MCF 10A (cell line): ENCODE data around the gene ZNF445. TPM values are rescaled to one million over a fixed set of nuclear protein-coding genes. Genes with fewer than 3 reads are reported as not detected.
"Not testable (repeated sequence)": the region's sequence is repeated elsewhere in the genome, so short reads cannot be mapped to it uniquely, and the experiment has no call there.

Experiments used
- BruUV-seq: library from RNA; stranded (reverse); fragments of 400-500 nt; replicated peaks from 2 replicates; lab custom pipeline; 2021; lab: Mats Ljungman, UMichigan
- CTCF ChIA-PET: fragments of 300-600 bp; sonication (Branson Sonifier 250); formaldehyde crosslinking; extraction: SDS; loops from one replicate; lab custom pipeline; 2021; ENCODE audit warnings: antibody characterized with exemption, inconsistent platforms; lab: Yijun Ruan, JAX
- POLR2A ChIA-PET: fragments of 300-600, 350-650 bp; sonication (Branson Sonifier 250); formaldehyde crosslinking; extraction: SDS; loops from one replicate; lab custom pipeline; 2020; ENCODE audit warnings: antibody characterized with exemption, inconsistent platforms; lab: Yijun Ruan, JAX
- DNase-seq: peaks from one replicate; pipeline ENCODE4 v3.0.0-alpha.2; 2018; ENCODE audit not compliant: unreplicated experiment
- H3K27ac Mint-ChIP-seq: one replicate; pipeline ENCODE4 v1.8.0; 2022; ENCODE audit warnings: mild to moderate bottlenecking, low read depth, mixed read lengths; ENCODE audit not compliant: unreplicated experiment
- H3K27me3 Mint-ChIP-seq: one replicate; pipeline ENCODE4 v1.8.0; 2022; ENCODE audit warnings: mixed read lengths; ENCODE audit not compliant: insufficient read depth, unreplicated experiment
- H3K36me3 Mint-ChIP-seq: one replicate; pipeline ENCODE4 v1.8.0; 2022; ENCODE audit warnings: mild to moderate bottlenecking, moderate library complexity, mixed read lengths; ENCODE audit not compliant: insufficient read depth, unreplicated experiment
- H3K4me1 Mint-ChIP-seq: one replicate; pipeline ENCODE4 v1.8.0; 2022; ENCODE audit warnings: mixed read lengths; ENCODE audit not compliant: insufficient read depth, unreplicated experiment
- H3K4me3 Mint-ChIP-seq: one replicate; pipeline ENCODE4 v1.8.0; 2022; ENCODE audit warnings: mild to moderate bottlenecking, moderate library complexity, mixed read lengths; ENCODE audit not compliant: unreplicated experiment
- H3K9me3 Mint-ChIP-seq: one replicate; pipeline ENCODE4 v1.8.0; 2022; ENCODE audit warnings: mixed read lengths; ENCODE audit not compliant: unreplicated experiment
- CTCF ChIP-seq: fragments of 200-600 bp; IDR thresholded peaks from one replicate; pipeline ENCODE4 v1.8.0; 2022; ENCODE audit warnings: antibody characterized with exemption, mild to moderate bottlenecking; ENCODE audit not compliant: unreplicated experiment
- intact Hi-C: fragments of 100-400 bp; cut with micrococcal nuclease; formaldehyde crosslinking; loops from 2 replicates; pipeline ENCODE4 v1.14.1; 2022
- total RNA-seq: library from RNA; stranded (reverse); gene quantifications from 2 replicates; pipeline ENCODE4 v1.2.3, GENCODE V29; 2022

The ZNF445 gene
- total RNA-seq, 1 experiment from 2014 or later = 11.0 TPM

DNA sequence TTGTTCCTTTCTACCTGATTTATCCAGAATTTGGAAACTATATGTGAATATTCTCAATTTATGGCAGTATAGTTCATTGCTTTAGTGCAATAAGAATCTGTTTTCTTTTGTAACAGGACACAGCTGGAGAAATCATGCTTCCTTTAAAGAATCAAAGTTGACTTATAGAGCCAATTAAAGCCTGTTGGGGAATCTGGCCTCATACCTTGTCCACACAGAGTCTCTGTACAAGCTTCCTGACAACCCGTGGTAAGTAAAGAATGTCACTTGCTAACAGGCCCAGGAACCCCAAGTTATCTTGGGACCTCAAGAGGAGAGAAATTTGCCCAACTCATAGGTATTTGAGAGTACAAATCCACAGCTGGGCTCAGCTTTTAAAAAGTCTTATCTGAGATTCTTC is 10.2 kb downstream of the ZNF445 start:
- no peak for TF ChIP-seq CTCF
- peaks cover 35% of the 10 kb centered on the region for H3K36me3 Mint-ChIP-seq
- H3K9me3 Mint-ChIP-seq = no peaks in the 10 kb centered on the region
- H3K4me1 Mint-ChIP-seq = peaks cover 23% of the 10 kb centered on the region
- POLR2A ChIA-PET = interaction anchor here (0.6 to 2.5 kb wide), 4 partner anchors 10 to 44 kb away, joined by 3 to 9 read pairs (median 3); partner anchors contain the start of gene ZNF445
- no peak for DNase-seq
- no TSS peak for BruUV-seq
- CTCF ChIA-PET = no interaction called here
- H3K27ac Mint-ChIP-seq = no peak overlapping the region
- intact Hi-C loops = no loop called here
- no peaks in the 10 kb centered on the region for H3K27me3 Mint-ChIP-seq
- H3K4me3 Mint-ChIP-seq = no peak overlapping the region

- H3K27me3 Mint-ChIP-seq, H3K4me1 Mint-ChIP-seq, H3K4me3 Mint-ChIP-seq, POLR2A ChIA-PET, intact Hi-C loops, H3K27ac Mint-ChIP-seq, DNase-seq, BruUV-seq: not testable (repeated sequence)
- Mint-ChIP-seq H3K36me3 (peaks cover 29% of the 10 kb centered on the region), H3K9me3 (peaks cover 10% of the 10 kb centered on the region)
- CTCF ChIA-PET = interaction anchor here (0.6 kb wide), 3 partner anchors 42 to 242 kb away, joined by 3 read pairs; no protein-coding TSS in a partner anchor
These were observed 12.6 kb downstream of the ZNF445 start for GRCh38 chr3:44464920-44465319.

DNA sequence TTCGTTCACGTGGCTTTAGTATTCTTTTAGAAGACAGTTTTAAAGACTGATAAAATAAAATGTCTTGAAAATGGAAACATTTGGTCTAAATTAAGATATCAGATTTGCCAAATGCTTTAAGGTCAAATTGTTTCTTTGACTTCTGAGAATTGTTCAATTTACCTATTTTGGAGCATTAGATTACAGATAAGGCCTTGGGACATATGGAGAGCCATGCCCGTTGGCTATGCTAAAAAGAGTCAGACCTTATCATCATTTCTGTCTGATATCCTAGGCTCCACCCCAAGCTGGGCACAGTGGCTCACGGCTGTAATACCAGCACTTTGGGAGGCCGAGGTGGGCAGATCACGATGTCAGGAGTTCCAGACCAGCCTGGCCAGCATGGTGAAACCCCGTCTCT is 13.0 kb downstream of the ZNF445 start:
- no peak for TF ChIP-seq CTCF
- no peak for DNase-seq
- BruUV-seq = no TSS peak
- H3K27ac Mint-ChIP-seq = no peak overlapping the region
- H3K9me3 Mint-ChIP-seq = peaks cover 10% of the 10 kb centered on the region
- intact Hi-C loops = no loop called here
- POLR2A ChIA-PET = no interaction called here
- peaks cover 29% of the 10 kb centered on the region for H3K36me3 Mint-ChIP-seq
- H3K4me1 Mint-ChIP-seq = peaks cover 10% of the 10 kb centered on the region
- H3K27me3 Mint-ChIP-seq = no peaks in the 10 kb centered on the region
- no peak overlapping the region for H3K4me3 Mint-ChIP-seq
- CTCF ChIA-PET = no interaction called here

DNA sequence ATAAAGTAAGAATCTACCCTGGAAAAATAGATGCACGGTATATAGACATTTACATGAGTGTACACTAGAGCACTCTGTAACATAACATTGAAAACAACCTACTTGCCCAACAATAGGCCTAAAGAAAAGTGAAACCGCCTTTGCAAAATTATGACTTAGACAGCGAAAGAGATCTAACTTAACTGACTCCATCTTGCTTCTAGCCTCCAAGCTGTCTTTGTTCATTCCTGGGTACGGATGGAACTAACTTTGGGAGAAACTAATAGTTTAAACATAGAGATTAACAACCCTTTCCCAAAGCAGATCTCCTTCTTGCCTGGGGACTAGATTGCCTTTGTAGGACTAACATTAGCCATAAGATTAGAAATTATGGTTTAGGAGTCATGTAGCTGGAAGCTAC is 17.4 kb downstream of the ZNF445 start:
- H3K4me1 Mint-ChIP-seq, DNase-seq, H3K4me3 Mint-ChIP-seq, BruUV-seq, H3K27ac Mint-ChIP-seq, POLR2A ChIA-PET, intact Hi-C loops, H3K27me3 Mint-ChIP-seq: not testable (repeated sequence)
- Mint-ChIP-seq H3K9me3 (peaks cover 10% of the 10 kb centered on the region), H3K36me3 (peaks cover 63% of the 10 kb centered on the region)
- CTCF ChIA-PET = interaction anchor here (1.0 kb wide), 1 partner anchor 13 kb away, joined by 3 read pairs; no protein-coding TSS in a partner anchor

DNA sequence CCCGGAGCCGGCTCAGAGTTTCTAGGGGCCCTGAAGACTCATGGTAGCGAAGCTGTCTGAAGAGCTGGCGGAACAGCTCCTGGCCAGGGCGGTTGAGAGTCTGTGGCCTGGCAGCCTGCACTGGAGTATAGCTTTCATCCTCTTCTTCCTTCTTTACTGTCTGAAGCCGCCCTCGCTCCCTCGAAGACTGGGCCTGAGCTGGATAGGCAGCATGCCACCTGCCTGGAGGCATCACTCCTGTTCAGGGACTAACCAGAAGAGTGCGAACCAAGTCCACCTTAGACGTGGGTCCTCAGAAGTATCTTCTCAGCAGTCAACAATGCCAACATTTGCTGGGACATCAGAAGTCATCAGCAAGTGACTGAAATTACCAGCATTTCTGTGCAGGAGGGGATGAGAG is 22.2 kb downstream of the ZNF445 start:
- H3K36me3 Mint-ChIP-seq = peaks cover 73% of the 10 kb centered on the region
- CTCF ChIA-PET = no interaction called here
- no peak for DNase-seq
- no peaks in the 10 kb centered on the region for H3K4me1 Mint-ChIP-seq
- no peaks in the 10 kb centered on the region for H3K27me3 Mint-ChIP-seq
- H3K27ac Mint-ChIP-seq = no peak overlapping the region
- intact Hi-C loops = no loop called here
- no peaks in the 10 kb centered on the region for H3K9me3 Mint-ChIP-seq
- POLR2A ChIA-PET = interaction anchor here (0.7 kb wide), 1 partner anchor 1047 kb away, joined by 3 read pairs; no protein-coding TSS in a partner anchor
- no TSS peak for BruUV-seq
- no peak overlapping the region for H3K4me3 Mint-ChIP-seq
- no peak for TF ChIP-seq CTCF
